HG03565 (cell line): ENCODE data around the gene VPS52.
A peak's percentile ranks its signal among the peaks of the same experiment; 100 is the strongest.

Source experiments
- ATAC-seq: cut with Tn5 transposase; IDR thresholded peaks from one replicate; pipeline ENCODE4 v1.9.1; 2021; ENCODE audit warnings: mild to moderate bottlenecking, moderate library complexity; ENCODE audit not compliant: unreplicated experiment

Gene VPS52

GRCh38 chr6:33271468-33272274 lies at the start of gene VPS52, which contains the start of gene RPS18:
TSS of gene VPS52 (minus strand) at chr6:33271876. CDS start at chr6:33271675, 201 bp downstream.
TSS of gene RPS18 (plus strand) at chr6:33272075. CDS start at chr6:33272120, 45 bp downstream.
- ATAC-seq: peak; percentile 75

- ATAC-seq: no peak
These were observed 49.6 kb upstream of the VPS52 start for GRCh38 chr6:33321227-33321626.

- no peak for ATAC-seq
These were observed 48.9 kb upstream of the VPS52 start for GRCh38 chr6:33320315-33321181.

DNA sequence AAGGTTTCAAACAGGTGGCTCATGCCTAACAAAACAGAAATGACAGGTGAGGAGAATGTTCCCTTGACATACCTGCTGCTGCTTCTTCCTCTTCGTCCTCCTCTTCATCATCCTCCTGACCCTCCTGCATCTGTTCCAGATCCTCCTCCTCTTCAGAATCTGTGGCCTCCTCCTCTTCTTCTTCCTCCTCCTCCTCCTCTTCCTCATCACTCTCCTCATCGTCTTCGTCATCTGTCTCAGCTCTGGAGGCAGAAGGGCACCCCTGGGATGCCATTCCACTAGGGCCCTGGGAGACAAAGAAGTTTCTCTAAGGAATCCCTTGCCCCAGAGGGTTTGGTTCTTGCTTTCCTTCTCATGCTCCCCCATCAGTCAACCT lies 48.3 kb upstream of the VPS52 start:
- ATAC-seq: no peak

GRCh38 chr6:33318426-33319073 lies 46.9 kb upstream of the VPS52 start:
- no peak for ATAC-seq

GRCh38 chr6:33317669-33318425 lies 46.2 kb upstream of the VPS52 start, which contains the start of gene ZBTB22:
TSS of gene ZBTB22 (minus strand) at chr6:33317744. CDS start at chr6:33316916, 828 bp downstream.
- peak; percentile 31 for ATAC-seq

- ATAC-seq: no peak
These were observed 45.7 kb upstream of the VPS52 start for GRCh38 chr6:33317419-33317668.

GRCh38 chr6:33316603-33317418 lies 45.1 kb upstream of the VPS52 start:
- ATAC-seq: no peak

DNA sequence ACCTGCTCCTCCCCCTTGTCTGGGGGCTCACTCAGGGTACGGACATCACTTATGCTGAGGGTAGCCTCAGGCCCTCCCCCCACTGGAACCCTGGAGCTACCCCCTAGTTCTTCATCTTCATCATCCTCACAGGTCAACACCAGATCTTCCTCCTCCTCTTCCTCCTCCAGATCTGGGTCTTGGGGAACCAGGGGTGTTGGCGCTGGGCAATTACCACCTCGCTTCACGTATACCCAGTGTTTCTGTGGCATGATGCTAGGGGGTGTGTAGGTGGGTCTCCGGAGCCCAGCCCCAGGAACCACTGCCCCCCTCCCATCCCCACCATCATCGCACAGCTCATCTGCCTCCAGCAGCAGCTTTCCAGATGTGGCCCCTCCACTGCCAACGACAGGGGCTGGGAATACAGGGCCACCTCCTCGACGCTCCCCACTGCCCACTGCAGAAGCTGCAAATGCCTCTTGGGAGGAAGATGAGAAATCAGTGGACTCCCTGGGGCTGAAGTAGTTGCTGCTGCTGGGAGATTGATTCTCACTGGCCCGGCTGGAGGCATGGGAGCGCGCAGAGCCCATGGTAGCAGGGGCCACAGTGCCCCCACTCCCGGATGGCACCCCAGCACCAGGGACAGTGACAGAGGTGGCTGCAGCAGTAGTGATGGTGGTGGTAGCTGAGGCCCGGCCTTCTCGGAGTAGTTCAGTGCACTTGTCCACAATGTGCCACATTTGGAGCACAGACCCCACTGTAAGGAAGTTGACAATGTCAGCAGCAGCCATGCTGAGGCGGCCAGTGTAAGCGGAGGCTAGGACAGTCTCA lies 44.3 kb upstream of the VPS52 start:
- no peak for ATAC-seq

DNA sequence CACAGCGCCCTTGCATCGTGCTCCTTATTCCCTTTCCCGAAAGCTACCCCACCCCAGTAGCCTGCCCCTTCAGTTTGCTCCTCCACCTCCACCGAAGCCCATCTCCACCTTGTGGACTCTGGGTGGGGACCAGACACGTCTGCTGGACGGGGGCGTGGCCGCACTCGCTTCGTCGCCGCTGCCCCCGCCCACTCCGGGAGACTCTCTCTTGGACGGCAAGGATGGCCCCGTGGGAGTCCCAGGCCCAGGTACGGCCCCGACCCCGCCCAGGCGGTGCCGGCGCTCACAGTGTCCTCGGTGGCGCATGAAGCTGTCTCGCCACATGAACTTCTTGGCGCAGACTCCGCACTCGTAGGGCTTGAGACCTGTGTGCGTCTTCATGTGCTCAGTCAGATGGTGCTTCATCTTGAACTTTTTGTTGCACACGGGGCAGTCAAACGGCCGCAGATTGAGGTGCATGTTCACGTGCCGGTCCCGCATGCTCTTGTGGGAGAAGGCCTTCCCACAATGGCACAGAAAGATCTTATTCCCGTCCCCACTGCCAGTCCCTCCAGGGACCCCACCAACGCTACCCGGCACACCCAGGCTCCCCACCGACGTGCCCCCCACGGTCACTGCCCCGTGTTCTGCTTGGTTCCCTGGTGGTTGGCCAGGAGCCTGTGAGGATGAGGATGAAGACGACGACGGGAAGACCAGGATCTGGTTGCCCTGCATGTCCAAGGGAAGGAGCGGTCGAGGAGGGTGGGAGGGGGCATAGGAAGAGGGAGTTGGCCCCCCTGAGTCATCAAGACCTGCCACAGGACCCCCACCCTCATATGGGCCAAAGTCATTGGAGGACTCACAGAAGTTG lies 43.5 kb upstream of the VPS52 start:
- no peak for ATAC-seq

DNA sequence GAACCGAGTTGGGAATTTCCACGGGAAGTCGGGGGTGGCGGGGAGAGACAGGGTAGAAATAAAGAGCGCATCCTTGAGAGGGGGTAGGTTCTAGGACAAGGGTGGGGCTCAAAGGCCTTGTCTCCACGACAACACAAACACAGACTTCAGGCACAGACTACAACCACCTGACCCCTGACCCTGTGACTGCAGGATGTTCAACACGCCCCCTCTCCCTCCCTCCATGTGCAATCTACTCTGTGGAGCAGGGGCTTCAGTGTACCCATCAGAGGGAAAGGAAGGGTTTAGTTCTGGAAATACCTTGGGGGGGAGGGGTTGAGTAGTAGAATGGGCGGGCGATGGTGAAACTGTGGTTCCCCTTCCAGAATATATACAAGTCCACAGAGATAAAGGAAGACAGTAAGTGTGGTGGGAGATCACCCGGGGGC lies 42.9 kb upstream of the VPS52 start:
- ATAC-seq: no peak

DNA sequence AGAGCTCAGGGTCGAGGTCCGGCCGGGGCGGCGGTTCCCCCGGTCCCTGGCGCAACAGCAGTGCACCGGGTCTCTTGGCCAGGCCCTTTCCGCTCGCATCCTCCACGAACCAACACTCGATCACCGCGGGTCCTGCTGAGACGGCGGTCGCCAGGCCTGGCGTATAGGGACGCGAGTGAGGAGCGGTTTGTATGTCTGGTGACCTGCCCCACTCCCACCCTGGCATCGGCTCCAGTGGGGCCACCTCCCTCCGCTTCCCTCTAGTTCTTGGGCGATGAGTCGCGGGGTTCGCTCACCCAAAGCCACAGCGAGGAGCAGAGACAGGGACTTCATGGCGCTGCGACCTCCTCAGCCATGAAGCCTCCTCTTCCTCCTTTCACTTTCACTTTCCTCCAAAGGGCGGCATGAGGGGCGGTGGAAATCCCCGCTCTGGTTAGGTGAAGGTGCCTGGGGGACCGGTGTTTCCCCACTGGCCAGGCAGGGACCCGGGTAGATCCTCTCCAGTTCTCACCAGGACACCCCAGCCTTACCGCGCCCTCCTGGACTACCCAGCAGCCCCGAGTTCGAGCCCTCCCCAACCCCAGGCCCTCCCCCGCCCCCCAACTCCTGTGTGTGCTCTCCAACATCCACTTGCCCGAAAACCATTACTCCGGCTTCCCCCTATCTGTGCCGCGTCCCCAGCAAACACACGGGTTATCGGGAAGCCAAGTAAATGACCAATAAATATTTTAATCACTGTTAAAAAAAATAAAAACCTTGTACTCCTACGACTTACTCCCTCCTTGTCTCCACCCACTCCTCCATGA lies 42.2 kb upstream of the VPS52 start, which contains the start of gene TAPBP:
TSS of gene TAPBP (minus strand) at position 370 of the 806 bp plus-strand sequence. CDS start at position 333, 37 bp downstream.
- peak; percentile 35 for ATAC-seq

- peak; percentile 9 for ATAC-seq
These were observed 41.5 kb upstream of the VPS52 start for GRCh38 chr6:33313105-33313708.

- no peak for ATAC-seq
These were observed 40.9 kb upstream of the VPS52 start for GRCh38 chr6:33312361-33313104.

- ATAC-seq: no peak
These were observed 34.7 kb upstream of the VPS52 start for GRCh38 chr6:33306356-33306755.

GRCh38 chr6:33305052-33305451 lies 33.4 kb upstream of the VPS52 start:
- ATAC-seq: no peak
